Skin epidermis (tissue), 12 donors: Measurements from ENCODE around the gene NCOA7.

ENCODE experiments used
- H3K27ac ChIP-seq, 21 experiments: fragments of 200-600 bp; sonication (generic) in 11 of 21; one replicate each; pipeline ENCODE4 v1.5.0; 2020; ENCODE audit warnings: mild to moderate bottlenecking in 3 of 21, inconsistent platforms in 2 of 21, moderate library complexity in 2 of 21
- H3K4me3 ChIP-seq, 7 experiments: fragments of 200-600 bp; sonication (generic) in 2 of 7; one replicate each; pipeline ENCODE4 v1.5.0; 2020; ENCODE audit warnings: inconsistent platforms in 2 of 7, mild to moderate bottlenecking in 2 of 7, moderate library complexity in 1 of 7

Gene NCOA7, protein sequence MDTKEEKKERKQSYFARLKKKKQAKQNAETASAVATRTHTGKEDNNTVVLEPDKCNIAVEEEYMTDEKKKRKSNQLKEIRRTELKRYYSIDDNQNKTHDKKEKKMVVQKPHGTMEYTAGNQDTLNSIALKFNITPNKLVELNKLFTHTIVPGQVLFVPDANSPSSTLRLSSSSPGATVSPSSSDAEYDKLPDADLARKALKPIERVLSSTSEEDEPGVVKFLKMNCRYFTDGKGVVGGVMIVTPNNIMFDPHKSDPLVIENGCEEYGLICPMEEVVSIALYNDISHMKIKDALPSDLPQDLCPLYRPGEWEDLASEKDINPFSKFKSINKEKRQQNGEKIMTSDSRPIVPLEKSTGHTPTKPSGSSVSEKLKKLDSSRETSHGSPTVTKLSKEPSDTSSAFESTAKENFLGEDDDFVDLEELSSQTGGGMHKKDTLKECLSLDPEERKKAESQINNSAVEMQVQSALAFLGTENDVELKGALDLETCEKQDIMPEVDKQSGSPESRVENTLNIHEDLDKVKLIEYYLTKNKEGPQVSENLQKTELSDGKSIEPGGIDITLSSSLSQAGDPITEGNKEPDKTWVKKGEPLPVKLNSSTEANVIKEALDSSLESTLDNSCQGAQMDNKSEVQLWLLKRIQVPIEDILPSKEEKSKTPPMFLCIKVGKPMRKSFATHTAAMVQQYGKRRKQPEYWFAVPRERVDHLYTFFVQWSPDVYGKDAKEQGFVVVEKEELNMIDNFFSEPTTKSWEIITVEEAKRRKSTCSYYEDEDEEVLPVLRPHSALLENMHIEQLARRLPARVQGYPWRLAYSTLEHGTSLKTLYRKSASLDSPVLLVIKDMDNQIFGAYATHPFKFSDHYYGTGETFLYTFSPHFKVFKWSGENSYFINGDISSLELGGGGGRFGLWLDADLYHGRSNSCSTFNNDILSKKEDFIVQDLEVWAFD

DNA sequence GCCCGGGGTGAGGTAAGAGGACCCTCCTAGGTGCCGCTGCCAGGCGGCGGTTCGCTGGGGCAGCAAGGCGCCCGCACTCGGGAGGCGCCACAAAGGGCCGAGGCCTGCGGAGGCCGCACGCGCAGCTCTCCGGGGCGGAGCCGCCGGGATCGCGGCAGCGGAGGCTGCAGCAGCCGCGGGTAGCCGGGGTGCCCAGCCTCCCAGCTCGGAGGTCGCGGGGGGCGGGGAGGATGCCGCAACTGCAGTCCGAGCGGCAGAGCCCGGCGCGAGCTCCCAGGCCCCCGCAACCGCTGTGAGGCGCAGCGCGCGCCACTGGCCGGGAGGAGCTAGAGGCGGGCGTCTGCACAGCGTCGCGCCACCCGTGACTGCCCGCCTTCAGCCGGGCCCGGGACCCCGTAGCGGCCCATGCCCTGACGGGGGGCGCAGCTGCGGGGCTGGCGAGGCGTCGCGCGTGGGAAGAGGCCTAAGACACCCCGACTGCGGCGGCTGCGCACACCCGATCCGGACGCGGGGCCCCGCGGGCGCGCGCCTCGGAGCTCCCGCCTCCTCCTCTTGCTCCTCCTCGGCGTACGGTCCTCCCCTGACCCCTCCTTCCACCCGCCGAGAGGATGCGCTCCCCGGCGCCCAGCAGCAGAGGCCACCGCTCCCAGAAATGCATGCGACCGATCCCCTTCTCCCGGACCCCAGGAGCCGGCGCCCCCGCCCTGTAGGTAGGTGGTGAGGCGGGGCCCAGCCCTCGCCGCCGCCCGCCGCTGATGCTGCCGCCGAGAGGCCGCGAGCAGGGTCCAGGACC lies at the start of gene NCOA7:
Gene NCOA7 (plus strand): TSS at position 603 of the 793 bp plus-strand sequence. CDS start 24,395 bp downstream, outside the sequence.
- Histone ChIP-seq H3K27ac (peak within 1 kb of the TSS; percentile 90 to 99 (median 97)), H3K4me3 (peak within 1 kb of the TSS; percentile 73 to 93 (median 90))

DNA sequence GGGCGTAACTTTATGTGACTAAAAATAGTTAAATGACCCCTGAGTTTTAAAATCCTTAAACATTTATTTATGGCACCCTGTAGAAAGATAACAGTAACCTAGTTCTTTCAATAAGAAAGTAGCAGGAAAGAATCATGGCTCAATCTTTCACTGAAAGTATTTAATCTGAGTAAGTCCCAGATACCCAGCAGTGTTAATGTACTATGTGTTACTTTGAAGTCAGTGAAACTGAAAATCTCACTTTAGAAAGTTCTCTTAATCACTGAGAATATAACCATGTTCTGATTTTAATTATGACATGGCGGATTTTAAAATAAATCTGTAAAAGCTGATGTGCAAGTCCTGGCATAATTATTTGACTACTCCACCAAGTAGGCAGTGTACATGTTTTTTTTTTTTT lies 49.4 kb upstream of the NCOA7 start:
- H3K27ac ChIP-seq: no peak overlapping the region

DNA sequence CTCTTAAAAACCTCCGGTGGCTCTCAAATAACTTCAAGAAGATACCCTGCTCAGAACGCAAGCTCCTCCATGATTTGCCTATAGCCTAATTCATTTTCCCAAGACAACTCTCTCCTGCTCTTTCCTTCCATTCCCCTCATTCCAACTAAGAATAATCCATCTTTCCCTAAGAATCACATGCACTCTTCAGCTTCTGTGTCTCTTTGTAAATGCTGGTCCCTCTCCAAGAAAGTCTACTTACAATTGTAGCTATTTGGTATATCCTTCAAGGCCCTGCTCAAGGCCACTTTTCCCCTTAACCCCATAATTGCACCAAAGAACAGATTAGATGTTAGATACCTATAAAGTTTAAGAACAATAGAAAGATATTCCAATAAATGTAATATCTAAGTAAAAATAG lies 48.7 kb upstream of the NCOA7 start:
- Histone ChIP-seq H3K27ac (no peak overlapping the region), H3K4me3 (no peak overlapping the region)

More for the DNA sequence above, 49.4 kb upstream of the NCOA7 start:
- H3K4me3 ChIP-seq: no peak overlapping the region

DNA sequence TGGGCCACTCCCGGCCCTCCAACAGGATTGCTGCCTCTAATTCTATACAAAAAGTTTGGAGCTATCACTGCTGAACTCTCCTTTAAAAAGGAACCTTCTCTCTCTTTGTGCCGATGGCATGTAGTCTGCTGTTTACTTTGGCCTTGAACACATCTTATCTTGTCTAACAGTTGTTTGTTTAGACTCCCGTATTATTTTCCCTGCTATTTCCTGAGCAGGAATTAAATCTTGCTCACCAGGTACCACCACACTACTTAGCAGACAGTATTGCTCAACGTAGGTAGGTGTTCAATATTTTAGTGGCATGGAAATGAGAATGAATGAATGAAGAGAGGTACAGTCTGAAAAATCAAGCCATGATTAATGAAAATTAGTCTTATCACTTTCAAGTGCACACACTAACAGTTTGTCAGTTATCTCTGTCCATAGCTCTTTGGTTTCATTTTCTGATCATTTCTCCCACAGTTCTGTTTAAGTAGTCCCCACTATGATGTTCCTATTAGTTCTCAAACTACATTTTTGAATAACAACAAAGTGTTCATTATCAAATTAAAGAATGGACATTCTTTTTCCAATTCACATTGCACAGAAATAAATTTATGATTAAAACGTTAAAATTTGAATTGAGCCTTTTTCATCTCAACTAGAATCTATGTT lies 48.2 kb upstream of the NCOA7 start:
- Histone ChIP-seq H3K4me3 (no peak overlapping the region), H3K27ac (no peak overlapping the region)

DNA sequence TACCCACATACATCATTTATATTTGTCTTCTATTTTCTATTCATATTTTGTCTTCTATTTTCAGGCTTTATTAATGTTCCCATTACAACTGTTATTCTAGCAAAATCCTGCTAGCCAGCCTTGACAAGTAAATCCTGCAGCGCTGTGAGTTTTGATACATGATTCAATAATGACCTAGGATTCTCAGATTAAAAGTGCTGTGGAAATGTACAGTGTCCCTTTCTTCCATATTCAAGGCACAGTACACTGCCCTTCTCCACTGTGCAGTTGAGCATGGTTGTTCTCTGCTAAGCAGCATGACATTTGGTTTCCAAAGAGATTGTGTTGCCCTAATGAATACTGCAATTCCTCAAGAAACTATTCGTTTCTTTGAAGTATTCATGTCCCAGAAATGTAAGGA lies 47.2 kb upstream of the NCOA7 start:
- Histone ChIP-seq H3K27ac (no peak overlapping the region), H3K4me3 (no peak overlapping the region)

DNA sequence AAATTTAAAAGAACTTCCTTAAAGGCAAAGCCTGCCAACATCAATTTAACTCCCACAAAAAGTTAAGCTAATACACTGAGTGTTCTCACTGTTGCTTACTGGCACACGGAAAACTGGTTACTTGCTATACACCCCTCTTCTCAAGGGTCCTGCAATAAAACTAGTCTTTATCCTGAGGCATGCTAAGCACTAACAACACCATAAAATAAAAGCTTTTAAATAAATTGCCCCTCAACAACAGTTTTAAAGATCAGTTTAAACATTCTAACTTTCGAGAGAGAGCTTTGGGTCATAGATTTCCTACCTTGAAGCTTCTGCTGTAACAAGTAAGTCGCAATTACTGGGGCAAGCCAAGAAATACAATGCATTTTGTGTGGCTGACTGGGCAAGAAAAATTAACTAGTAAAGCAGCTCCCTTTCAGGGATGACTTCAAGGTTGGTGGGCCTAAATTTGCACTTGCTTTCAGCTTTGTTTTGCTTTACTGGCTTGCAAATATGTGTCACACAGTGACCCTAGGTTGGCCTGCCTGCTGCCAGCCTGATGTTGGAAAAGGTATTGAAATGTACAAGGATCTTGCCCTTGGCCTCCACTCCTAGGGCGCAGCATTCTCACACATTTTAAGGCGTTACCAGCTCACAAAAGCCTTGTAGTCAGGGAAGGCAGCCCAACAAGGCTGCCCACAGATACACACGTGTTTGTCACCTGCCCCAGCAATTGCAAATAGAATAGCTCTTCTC lies 45.3 kb upstream of the NCOA7 start:
- peak overlapping the region in 2 of 21 experiments; percentile 17 to 56 for H3K27ac ChIP-seq
- no peak overlapping the region for H3K4me3 ChIP-seq

DNA sequence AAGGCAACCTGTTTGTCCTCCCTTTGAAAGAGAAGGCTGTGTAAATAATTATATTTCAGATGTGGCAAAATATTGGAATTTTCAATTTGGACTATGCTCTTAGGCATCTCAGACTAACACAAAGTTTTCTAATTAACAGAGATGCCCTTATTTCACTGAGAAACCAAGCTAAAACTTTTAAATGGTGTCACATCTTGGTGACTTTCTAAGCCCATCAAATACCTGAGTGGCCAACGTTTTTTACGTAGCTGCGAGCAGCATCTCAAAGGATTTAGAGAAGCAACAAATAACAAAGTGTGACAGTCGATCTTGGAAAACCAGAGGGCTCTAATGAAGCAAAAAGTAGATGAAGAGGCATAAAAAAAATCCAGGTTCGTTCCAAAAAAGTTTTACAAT lies 44.7 kb upstream of the NCOA7 start:
- Histone ChIP-seq H3K27ac (peak overlapping the region in 6 of 21 experiments; percentile 30 to 72 (median 54)), H3K4me3 (peak overlapping the region in 3 of 7 experiments; percentile 60 to 63 (median 62))

DNA sequence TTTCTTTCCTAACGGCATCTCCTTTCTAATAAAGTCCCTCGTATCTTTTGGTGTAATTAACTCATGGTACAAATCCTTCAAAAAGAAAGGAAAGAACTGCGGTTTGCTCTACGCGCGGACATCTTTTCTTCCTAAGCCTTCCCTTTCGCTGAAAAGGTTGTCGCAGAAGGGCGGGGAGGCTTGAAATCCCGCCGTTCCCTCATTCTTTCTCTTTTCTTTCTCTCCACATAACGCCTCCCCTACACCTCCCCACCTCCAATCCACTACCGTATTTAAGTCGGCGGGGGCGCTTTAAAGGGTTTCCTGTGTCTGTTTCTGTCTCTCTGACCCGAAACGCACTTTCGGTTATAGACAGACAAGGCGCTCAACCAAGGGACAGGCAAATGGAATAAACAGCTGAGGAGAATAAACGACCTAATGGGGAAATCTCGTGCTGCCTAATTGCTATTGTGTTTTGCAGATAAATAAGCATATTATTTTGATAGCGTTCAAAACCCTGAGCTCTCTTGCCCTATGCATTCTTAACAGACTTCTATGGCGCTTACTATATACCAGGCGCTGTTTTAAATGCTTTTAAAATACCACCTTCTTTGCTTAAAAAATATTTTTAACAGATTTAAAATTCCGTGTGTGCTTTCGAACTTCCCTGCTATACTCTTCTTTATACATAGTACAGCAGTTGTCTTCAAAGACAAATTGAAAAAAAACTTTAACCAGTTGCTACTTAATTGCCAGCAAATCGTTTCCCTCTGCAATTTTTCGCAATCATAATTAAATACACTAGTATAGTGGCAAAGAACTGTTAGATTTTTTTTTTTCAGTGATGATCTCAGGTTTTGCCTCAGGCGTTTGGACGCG lies 43.8 kb upstream of the NCOA7 start:
- H3K4me3 ChIP-seq: peak overlapping the region; percentile 60 to 72 (median 64)
- peak overlapping the region in 18 of 21 experiments; percentile 18 to 85 (median 60) for H3K27ac ChIP-seq

DNA sequence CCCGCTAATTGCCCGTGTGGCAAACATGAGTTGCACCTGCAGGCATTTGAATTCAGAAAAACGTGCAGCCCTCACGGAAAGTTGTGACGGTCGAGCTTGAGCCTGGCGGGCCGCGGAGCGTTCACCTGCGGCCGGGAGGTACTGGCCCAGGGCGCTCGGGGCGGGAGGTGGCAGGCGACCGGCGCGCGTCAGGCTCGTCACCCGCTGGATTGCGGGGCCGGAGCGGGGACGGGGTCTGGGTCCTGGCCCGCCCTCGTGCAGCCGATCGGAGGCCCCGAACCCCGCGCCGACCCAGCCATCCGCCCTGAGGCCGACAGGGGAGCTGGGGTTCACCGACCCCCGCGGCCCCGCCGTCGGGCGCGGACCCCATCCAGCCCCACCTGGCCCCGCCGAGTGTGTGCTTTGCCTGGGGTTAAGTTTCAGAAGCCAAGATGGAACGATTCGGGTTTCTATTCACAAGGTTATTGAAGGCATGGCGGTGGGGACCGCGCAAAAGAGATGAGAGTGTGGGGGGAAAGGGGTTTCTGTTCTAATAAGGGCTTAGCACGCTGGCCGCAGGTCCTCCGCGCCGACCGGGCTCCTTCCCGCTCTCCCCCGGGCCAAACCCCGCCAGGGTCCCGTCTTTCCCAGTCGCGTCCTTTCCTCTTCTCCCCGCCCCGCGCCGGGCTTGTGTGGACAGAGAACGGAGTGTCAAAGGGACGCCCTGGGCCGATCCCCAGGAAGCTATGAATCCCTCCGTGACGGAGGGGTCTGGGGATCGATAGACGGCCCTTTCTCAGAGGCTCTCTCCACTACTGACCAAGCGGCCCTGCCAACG lies 43.0 kb upstream of the NCOA7 start:
- Histone ChIP-seq H3K4me3 (peak overlapping the region; percentile 60 to 72 (median 64)), H3K27ac (peak overlapping the region in 20 of 21 experiments; percentile 9 to 85 (median 64))

DNA sequence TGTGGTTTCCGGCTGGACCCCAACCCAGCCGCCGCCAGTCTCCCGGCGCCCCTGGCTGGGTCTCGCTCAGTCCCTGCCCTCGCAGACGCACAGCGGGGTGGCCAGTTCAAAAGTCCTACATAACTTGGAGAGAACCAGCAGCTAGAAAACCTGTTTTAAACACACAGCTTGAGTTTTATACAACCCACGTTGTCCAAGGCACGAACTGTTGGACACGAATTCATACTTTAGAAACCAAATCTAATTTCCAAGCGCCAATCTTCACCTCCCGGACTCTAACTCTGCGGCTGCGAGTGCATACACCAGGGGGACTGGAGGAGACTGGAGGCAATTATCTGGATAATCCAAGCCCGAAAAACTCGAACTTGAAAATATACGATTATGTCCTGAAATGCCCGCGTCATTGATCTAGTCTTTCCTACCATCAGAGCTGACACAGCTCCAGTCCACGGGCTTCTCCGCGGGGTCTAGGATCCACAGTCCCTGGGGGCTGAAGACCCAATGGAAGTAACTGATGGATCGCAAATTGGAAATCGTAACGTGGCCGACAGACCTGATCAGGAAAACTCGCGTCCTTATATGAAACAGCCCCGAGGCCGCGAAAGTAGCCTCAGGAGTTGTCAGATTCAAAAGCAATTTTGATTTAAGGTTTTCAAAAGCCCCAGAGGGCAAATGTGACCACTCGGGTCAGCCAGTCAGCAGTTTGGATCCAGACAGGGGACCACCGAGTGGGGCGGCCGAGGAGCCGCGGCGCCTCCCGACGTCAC lies 42.2 kb upstream of the NCOA7 start:
- Histone ChIP-seq H3K27ac (peak overlapping the region in 20 of 21 experiments; percentile 9 to 85 (median 64)), H3K4me3 (peak overlapping the region; percentile 60 to 72 (median 64))

DNA sequence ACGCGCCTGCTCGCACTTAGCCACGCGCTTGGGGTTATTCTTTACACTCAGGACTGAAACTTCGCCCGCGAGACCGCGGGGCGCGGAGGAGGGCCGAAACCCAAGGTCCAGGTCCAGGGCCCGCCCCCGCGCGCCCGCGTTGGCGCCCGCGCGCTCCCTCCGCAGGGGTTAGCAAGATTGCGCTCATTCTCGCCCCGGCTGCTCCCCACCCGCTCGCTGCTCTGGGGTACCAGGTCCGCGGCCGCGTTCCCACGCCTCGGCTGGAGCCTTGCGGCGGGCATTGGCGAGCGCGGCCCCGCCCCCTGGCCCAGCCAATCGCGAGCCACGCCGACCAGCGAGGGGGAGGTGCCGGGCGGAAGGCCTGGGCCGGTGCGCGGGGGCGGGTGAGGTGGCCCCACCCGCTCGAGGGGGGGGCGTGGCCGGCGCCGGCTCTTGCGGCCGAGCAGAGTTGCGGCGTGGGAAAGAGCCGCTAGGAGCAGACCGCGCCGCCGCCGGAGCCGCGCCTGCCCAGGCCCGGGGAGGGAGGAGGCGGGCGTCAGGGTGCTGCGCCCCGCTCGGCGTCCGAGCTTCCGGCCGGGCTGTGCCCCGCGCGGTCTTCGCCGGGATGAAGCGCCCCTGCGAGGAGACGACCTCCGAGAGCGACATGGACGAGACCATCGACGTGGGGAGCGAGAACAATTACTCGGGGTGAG lies 41.4 kb upstream of the NCOA7 start, which contains the start of gene HEY2:
Gene HEY2 (plus strand): TSS at position 460 of the 692 bp plus-strand sequence. CDS start 145 bp downstream, at position 605.
- Histone ChIP-seq H3K4me3 (peak within 1 kb of the TSS; percentile 60 to 72 (median 64)), H3K27ac (peak within 1 kb of the TSS in 19 of 21 experiments; percentile 39 to 85 (median 71))

DNA sequence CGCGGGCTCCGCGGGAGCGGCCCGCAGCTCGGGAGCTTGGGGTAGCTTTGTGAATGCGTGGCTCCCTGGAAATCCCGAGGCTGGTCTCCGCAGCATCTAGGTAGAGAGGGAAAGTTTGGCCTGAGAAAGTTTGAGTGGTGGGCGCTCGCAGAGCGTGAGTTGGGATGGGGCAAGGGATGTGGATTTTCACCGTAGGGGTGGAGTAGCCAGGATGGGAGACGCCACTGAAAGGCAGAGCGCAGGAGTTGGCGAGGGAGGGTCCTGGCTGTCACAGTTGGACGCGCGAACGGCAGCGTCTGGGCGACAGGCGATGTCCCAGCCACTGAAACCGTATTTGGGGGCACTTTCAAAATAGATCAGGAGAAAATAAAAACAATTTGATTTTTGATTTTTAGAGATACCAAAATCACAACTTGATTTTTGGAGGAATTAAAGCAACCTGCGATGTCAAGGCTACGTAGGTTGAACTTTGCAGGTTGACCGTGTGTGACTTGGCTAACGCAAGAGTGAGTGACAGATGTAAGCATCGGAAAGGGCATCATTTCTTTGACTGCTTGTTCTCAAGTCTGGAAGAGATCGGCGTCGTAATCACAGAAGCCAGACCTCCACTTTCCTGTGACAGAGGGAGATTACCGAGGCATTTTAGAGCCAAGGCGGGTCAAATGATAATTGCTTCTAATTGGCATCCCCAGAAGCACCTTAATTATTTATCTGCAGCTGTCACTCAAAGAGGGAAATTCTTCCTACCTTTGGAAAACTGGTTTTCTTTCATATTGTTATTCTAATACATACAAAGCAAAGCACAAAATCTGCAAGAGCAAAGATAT lies 40.7 kb upstream of the NCOA7 start:
- Histone ChIP-seq H3K27ac (peak overlapping the region in 17 of 21 experiments; percentile 40 to 82 (median 63)), H3K4me3 (peak overlapping the region; percentile 60 to 72 (median 64))

DNA sequence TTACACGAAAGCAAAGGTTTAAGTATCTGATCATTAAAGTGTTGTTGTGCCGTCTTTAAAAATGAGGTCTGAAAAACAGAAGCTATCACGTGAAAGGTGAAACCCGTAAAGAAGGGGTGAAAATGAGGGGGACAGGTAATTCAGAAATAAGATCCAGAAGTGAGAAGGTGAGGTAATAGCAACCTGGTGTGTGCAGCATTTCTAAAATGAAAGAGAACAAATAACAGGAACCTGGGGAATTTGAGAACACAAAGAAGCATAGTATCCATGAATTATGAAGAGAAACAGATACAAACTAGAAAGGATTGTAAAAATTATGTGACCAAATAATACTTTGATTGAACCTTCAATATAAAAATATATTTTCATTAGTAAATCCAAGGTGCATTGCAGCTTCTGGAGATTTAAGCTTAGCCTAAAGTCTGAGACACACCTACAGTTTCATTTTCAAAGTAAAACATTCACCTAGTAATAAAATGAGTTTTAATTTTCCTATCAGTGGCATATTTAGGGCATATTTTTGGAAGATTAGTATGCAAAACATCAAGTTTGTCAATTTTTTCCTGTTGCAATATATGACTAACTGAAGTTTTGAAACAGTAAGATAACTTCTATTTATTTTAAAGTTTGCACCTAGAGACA lies 39.9 kb upstream of the NCOA7 start:
- Histone ChIP-seq H3K4me3 (peak overlapping the region in 4 of 7 experiments; percentile 60 to 68 (median 62)), H3K27ac (peak overlapping the region in 1 of 21 experiments; percentile 28)
